HL-60/S4 (cell line): Measurements from ENCODE around the gene MAP7D2.

ENCODE experiments used
- in situ Hi-C: fragments of 300-500 bp; cut with MboI; formaldehyde crosslinking; loops from 2 replicates; pipeline ENCODE4 v1.14.3; 2022; ENCODE audit warnings: low sequenced_read_pairs

Gene MAP7D2

GRCh38 chrX:19981947-19982346 is 134.8 kb downstream of the MAP7D2 start:
- in situ Hi-C loops, result no loop called here

- in situ Hi-C loops, result no loop called here
Observed at GRCh38 chrX:19975845-19976244, 140.9 kb downstream of the MAP7D2 start.

DNA sequence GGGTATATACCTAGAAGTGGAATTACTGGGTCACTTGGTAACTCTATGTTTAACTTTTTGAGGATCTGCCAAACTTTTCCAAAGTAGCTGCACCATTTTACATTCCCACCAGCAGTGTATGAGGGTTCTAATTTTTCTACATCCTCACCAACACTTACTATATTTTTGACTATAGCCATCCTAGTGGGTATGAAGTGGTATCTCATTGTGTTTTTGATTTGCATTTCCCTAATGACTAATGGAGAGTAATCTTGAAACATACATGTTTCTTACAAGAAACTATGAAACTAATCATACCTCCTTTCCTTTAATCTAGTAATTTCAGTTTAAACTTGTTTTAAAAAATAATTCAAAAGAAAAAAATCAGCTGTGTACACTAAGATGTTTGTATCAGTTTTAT is 143.7 kb downstream of the MAP7D2 start:
- in situ Hi-C loops, result no loop called here

DNA sequence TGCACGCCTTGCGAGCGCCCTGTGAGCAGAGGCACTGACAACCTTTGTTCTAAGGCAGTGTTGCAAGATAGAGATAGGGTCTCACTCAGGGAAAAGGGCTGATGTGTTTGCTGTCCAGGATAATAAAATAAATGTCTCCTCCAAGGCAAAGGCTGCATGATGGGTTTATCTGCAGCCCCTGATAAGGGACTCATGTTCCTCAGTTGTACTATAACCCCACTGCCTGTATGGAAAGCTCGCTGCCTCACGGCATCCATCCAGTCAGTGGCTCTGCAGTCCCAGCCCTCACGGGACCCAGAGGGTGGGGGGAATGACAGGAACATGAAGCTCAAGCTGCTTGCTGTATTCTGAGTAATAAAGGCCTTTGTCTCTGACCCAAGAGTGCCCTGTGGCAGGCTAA is 148.4 kb downstream of the MAP7D2 start:
- in situ Hi-C loops, result no loop called here

DNA sequence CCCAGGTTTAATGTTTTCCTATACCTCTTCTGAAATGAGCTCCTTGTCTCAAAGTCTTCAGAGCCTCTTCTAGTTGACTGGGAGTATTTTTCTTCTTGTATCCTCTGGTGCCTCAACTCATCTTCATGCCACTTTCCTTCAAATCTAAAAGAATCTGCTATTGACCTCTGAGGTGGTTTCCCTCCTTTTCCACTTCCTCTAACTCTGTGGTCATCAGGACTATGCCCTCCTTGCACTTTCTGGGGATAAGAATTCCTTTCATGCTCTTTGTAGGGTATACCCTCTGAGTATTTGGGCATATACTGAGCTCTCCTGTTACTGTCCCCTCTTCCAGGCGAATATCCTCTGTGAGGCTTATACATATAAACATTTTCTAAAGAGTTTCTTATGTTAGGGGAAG is 150.7 kb downstream of the MAP7D2 start:
- in situ Hi-C loops, result no loop called here

- in situ Hi-C loops, result no loop called here
Observed at GRCh38 chrX:19964017-19964710, 152.5 kb downstream of the MAP7D2 start.

GRCh38 chrX:19960913-19961312 is 155.8 kb downstream of the MAP7D2 start:
- in situ Hi-C loops, result no loop called here

DNA sequence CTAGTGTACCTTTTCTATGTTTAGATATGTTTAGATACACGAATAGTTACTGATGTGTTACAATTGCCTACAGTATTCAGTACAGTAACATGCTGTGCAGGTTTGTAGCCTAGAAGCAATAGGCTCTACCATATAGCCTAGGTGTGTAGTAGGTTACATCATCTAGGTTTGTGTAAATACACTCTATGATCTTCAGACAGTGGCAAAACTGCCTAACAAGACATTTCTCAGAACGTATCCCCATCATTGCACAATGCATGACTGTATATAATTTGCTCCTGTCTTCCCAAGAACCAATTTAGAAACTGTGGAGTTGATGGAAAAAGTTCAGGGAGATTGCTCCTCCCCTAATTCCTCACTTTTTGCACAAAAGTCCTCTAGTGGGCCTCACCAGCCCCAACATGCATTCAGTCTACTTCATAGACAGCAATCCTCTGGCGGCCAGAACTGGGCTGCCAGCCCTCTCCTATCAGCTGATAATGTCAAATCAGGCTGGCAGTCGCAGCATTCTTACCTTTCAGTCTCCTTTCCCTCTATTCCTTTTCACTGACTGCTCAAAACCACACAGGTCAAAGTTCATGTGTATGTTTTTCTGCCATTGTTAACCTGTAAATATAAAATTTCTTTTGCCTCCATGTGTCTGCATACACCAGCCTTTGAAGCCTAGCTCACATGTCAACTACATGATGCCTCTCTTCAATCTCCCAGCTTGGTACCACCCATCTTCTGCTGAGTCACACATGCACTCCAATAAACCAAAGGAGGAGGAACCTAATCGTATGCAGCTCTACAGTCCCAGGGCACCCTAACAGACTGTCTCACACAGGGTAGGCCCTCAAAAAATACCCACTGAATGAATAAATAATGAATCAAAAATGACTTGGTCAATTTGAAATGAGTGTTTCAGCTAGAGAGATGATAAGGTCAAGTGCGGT is 157.9 kb downstream of the MAP7D2 start:
- in situ Hi-C loops, result no loop called here

GRCh38 chrX:19956923-19957322 is 159.8 kb downstream of the MAP7D2 start:
- in situ Hi-C loops, result no loop called here
